Cardiac atrium fibroblast (primary cell): ENCODE results near the gene UBQLN2. TPM values are rescaled to one million over a fixed set of nuclear protein-coding genes. Genes with fewer than 3 reads are reported as not detected.

Experiments used
- total RNA-seq: library from RNA; depleted of rRNA; stranded (reverse); fragments of >200 nt; gene quantifications from 2 replicates; pipeline ENCODE4 v1.2.3, GENCODE V29; 2015

The UBQLN2 gene
- total RNA-seq: 14.1 and 17.2 TPM in 2 replicates

DNA sequence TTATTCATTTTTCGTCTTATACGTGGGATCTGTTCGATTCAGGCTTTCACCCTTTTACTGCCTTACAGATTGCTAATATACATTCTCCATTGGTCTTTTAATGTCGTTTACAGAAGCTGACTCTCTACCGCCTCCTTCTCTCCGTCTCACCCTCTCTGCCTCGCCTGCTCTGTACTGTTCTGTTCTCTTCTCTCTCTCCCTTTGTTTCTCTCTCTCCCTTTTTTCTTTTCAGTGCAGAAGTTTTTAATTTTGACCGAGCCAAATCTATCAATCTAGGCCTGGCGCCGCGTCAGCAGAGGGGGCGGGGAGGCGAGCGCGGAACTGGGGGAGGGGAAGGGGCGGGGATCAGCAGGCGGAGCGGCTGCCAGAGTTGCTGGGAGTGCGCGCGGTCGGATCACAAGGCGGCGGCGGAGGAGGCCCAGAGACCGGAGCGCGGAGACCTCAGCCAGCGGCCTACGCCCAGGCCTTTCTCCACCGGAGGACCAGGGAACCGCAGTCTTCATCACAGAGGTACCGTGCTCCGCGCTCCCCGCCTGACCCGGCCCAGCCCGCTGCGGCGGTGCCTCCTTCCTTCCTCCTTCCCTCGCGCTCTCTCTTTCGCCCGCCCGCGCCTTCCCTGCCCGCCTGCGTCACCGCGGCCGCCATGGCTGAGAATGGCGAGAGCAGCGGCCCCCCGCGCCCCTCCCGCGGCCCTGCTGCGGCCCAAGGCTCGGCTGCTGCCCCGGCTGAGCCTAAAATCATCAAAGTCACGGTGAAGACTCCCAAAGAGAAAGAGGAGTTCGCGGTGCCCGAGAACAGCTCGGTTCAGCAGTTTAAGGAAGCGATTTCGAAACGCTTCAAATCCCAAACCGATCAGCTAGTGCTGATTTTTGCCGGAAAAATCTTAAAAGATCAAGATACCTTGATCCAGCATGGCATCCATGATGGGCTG, at the start of gene UBQLN2:
Gene UBQLN2 (plus strand): TSS at position 397 of the 931 bp plus-strand sequence. CDS start 247 bp downstream, at position 644.

Other genes with a start within 250 kb of the UBQLN2 start
- gene NBDY, start 165.6 kb downstream of the UBQLN2 start, total RNA-seq: 10.8 and 19.1 TPM in 2 replicates